GM23338 (cell line): Measurements from ENCODE around the gene QRICH1. TPM values are rescaled to one million over a fixed set of nuclear protein-coding genes. Genes with fewer than 3 reads are reported as not detected.

Experiments
- ATAC-seq: fragments of 200-7000 bp; cut with Tn5 transposase; 3 replicates; pipeline ENCODE4 v1.9.1; 2020
- DNase-seq: peaks from one replicate; pipeline ENCODE4 v3.0.0-alpha.2; 2015; ENCODE audit warnings: low spot score
- H2AFZ ChIP-seq: fragments of 200-600 bp; sonication (generic); 2 replicates; pipeline ENCODE4 v1.8.0; 2016; ENCODE audit warnings: antibody characterized with exemption, mild to moderate bottlenecking, moderate library complexity
- H3F3A ChIP-seq: fragments of 200-600 bp; sonication (generic); replicated peaks from 2 replicates; pipeline ENCODE4 v1.8.0; 2017; ENCODE audit warnings: antibody characterized with exemption, mixed run types, low read depth
- H3K27ac ChIP-seq: fragments of 200-600 bp; sonication (generic); 2 replicates; pipeline ENCODE4 v1.6.1; 2016; ENCODE audit warnings: low read depth
- H3K27me3 ChIP-seq: fragments of 200-600 bp; sonication (generic); 2 replicates; pipeline ENCODE4 v1.8.0; 2016; ENCODE audit warnings: mild to moderate bottlenecking, mixed run types, moderate library complexity; ENCODE audit not compliant: insufficient read depth
- H3K36me3 ChIP-seq: fragments of 200-600 bp; sonication (generic); 2 replicates; pipeline ENCODE4 v1.8.0; 2016; ENCODE audit warnings: mild to moderate bottlenecking; ENCODE audit not compliant: insufficient read depth
- H3K4me1 ChIP-seq: fragments of 200-600 bp; sonication (generic); 2 replicates; pipeline ENCODE4 v1.8.0; 2016; ENCODE audit warnings: mild to moderate bottlenecking, moderate library complexity; ENCODE audit not compliant: insufficient read depth
- H3K4me2 ChIP-seq: fragments of 200-600 bp; sonication (generic); 2 replicates; pipeline ENCODE4 v1.7.1; 2017; ENCODE audit warnings: mixed run types
- H3K4me3 ChIP-seq: fragments of 200-600 bp; sonication (generic); 2 replicates; pipeline ENCODE4 v1.6.1; 2016; ENCODE audit warnings: mixed run types
- H3K79me2 ChIP-seq: fragments of 200-600 bp; sonication (generic); replicated peaks from 2 replicates; pipeline ENCODE4 v1.8.0; 2017; ENCODE audit warnings: mild to moderate bottlenecking; ENCODE audit not compliant: insufficient read depth
- H3K9me2 ChIP-seq: fragments of 200-600 bp; sonication (generic); 2 replicates; pipeline ENCODE4 v1.8.0; 2017; ENCODE audit not compliant: insufficient read depth
- H4K20me1 ChIP-seq: fragments of 200-600 bp; sonication (generic); replicated peaks from 2 replicates; pipeline ENCODE4 v1.8.0; 2017; ENCODE audit warnings: mild to moderate bottlenecking; ENCODE audit not compliant: insufficient read depth
- H3K27ac Mint-ChIP-seq: 2 replicates; pipeline ENCODE4 v1.8.0; 2020; ENCODE audit warnings: inconsistent platforms, mild to moderate bottlenecking, moderate library complexity, mixed read lengths
- H3K27me3 Mint-ChIP-seq: 3 replicates; pipeline ENCODE4 v1.8.0; 2022; ENCODE audit warnings: low read depth, mild to moderate bottlenecking, moderate library complexity, mixed read lengths, inconsistent platforms; ENCODE audit not compliant: insufficient read depth, poor library complexity
- H3K36me3 Mint-ChIP-seq: 3 replicates; pipeline ENCODE4 v1.8.0; 2021; ENCODE audit warnings: low read depth, mild to moderate bottlenecking, inconsistent platforms, moderate library complexity, mixed read lengths
- H3K4me1 Mint-ChIP-seq: 3 replicates; pipeline ENCODE4 v1.8.0; 2020; ENCODE audit warnings: mild to moderate bottlenecking, inconsistent platforms, mixed read lengths
- H3K4me3 Mint-ChIP-seq: 3 replicates; pipeline ENCODE4 v1.8.0; 2021; ENCODE audit warnings: moderate library complexity, mild to moderate bottlenecking, inconsistent platforms, mixed read lengths
- H3K9me3 Mint-ChIP-seq: 3 replicates; pipeline ENCODE4 v1.8.0; 2020; ENCODE audit warnings: moderate library complexity, mild to moderate bottlenecking, inconsistent platforms, mixed read lengths
- CREB1 ChIP-seq: fragments of 250-450 bp; sonication (Bioruptor Pico); IDR thresholded peaks from 2 replicates; pipeline ENCODE4 v1.5.0; 2020; ENCODE audit warnings: low read depth, mild to moderate bottlenecking, moderate library complexity
- EZH2 ChIP-seq: fragments of 200-600 bp; sonication (generic); IDR thresholded peaks from one replicate; pipeline ENCODE4 v1.8.0; 2017; ENCODE audit warnings: antibody characterized with exemption, mild to moderate bottlenecking, low read depth; ENCODE audit not compliant: unreplicated experiment
- EZH2phosphoT487 ChIP-seq: fragments of 200-600 bp; sonication (generic); IDR thresholded peaks from one replicate; pipeline ENCODE4 v1.8.1; 2018; ENCODE audit warnings: antibody characterized with exemption; ENCODE audit not compliant: unreplicated experiment
- JUNB ChIP-seq: IDR thresholded peaks from one replicate; pipeline ENCODE4 v1.6.1; 2016; ENCODE audit warnings: antibody characterized with exemption; ENCODE audit not compliant: unreplicated experiment
- NANOG ChIP-seq: IDR thresholded peaks from 2 replicates; pipeline ENCODE4 v1.6.1; 2016; ENCODE audit warnings: antibody characterized with exemption, borderline replicate concordance
- POLR2AphosphoS5 ChIP-seq: IDR thresholded peaks from 2 replicates; pipeline ENCODE4 v1.6.1; 2016; ENCODE audit warnings: antibody characterized with exemption, low read depth
- STAT1 ChIP-seq: IDR thresholded peaks from one replicate; pipeline ENCODE4 v1.6.1; 2016; ENCODE audit warnings: antibody characterized with exemption; ENCODE audit not compliant: unreplicated experiment
- ZNF114 ChIP-seq: fragments of 250-450 bp; sonication (Bioruptor Pico); IDR thresholded peaks from 2 replicates; pipeline ENCODE4 v1.5.0; 2020; ENCODE audit warnings: mild to moderate bottlenecking, moderate library complexity
- ZNF331 ChIP-seq: fragments of 250-450 bp; sonication (Bioruptor Pico); IDR thresholded peaks from 2 replicates; pipeline ENCODE4 v1.5.0; 2020; ENCODE audit warnings: low read depth, mild to moderate bottlenecking, moderate library complexity
- polyA plus RNA-seq: library from polyadenylated mRNA; unstranded; fragments of >200 nt; fragmentation: Nextera tagmentation; extraction: Ambion mirVana; gene quantifications from 2 replicates; pipeline ENCODE4 v1.2.1, GENCODE V29; 2016
- total RNA-seq: library from RNA; depleted of rRNA; stranded (reverse); fragments of >200 nt; shearing (Covaris generic); gene quantifications from 2 replicates; pipeline ENCODE4 v1.2.3, GENCODE V29; 2014
- TF ChIP-seq, protein P1 (sequence below): fragments of 250-450 bp; sonication (Bioruptor Pico); IDR thresholded peaks from 2 replicates; pipeline ENCODE4 v1.5.0; 2020; ENCODE audit warnings: mild to moderate bottlenecking, moderate library complexity
- TF ChIP-seq, protein P2 (sequence below): IDR thresholded peaks from 2 replicates; pipeline ENCODE4 v1.6.1; 2016; ENCODE audit warnings: antibody characterized with exemption
- TF ChIP-seq, protein P3 (sequence below), 2 experiments: fragments of 200-600 bp in 1 of 2; sonication (generic) in 1 of 2; conservative IDR thresholded peaks; 2 replicates each; pipeline versions ENCODE4 v1.5.1 to v1.6.1; 2016 to 2017; ENCODE audit warnings: antibody characterized with exemption in 2 of 2, low read depth in 2 of 2, mild to moderate bottlenecking in 2 of 2, moderate library complexity in 1 of 2
- TF ChIP-seq, protein P4 (sequence below): IDR thresholded peaks from one replicate; pipeline ENCODE4 v1.6.1; 2018; ENCODE audit warnings: antibody characterized with exemption; ENCODE audit not compliant: unreplicated experiment

The QRICH1 gene
- total and polyA plus RNA-seq, 2 experiments from 2014 or later = 66.9 to 149 TPM

DNA sequence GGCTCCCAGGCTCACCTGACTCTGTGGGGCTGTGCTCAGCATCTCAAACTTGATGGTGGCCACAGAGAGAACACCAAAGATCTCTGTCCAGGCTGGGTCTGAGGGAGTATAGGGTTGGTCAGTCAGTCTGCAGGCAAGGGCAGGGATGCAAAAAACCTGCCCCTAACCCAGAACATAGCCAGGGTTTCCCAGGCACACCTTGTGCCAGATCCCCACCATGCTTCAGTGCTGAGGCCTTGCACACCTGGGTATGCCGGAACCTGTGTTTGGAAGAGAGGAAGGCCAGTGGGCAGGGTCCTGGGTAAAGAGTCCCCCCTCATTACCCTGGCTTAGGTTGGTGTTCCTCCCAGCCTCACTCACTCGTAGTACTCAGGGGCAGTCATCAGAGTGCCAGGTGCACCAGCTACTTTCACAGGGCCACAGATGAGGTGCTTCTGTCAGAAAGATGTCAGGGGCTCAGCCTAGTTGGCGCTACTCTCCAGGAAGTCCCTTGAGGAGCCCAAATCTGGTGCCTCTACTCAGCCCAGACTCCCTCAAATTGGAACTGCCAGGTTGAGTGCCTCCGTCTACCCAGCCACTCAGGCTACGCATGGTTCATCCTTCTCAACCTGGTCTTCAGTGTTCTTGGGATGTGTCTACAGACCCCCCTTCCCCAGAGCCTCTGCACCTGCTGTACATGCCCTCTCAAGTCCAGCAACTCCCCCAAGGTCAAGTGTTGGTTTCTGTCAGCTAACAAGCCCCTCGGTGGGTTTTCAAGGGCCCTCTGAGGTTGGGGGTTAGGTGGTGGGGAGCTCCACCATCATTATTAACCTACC, 77.2 kb downstream of the QRICH1 start:
- Mint-ChIP-seq H3K9me3 (no peaks in the 10 kb centered on the region; the same call in 2 of the 3 replicates), H3K36me3 (peaks cover 54% of the 10 kb centered on the region), H3K27ac (no peak overlapping the region), H3K4me3 (peak overlapping the region; percentile 93), H3K27me3 (peaks cover 23% of the 10 kb centered on the region), H3K4me1 (peaks cover 19% of the 10 kb centered on the region)
- peaks cover 19% of the 10 kb centered on the region; the same call in 1 of the 2 replicates for H3K4me1 ChIP-seq
- peak overlapping the region; percentile 97; the same call in 1 of the 2 replicates for H3K4me3 ChIP-seq
- DNase-seq (no peak), ATAC-seq (no peak)
- H2AFZ ChIP-seq = no peak overlapping the region
- peaks cover 13% of the 10 kb centered on the region for H3K79me2 ChIP-seq
- H3K27ac ChIP-seq = no peak overlapping the region
- peaks cover 36% of the 10 kb centered on the region for H3F3A ChIP-seq
- no peaks in the 10 kb centered on the region for H3K9me2 ChIP-seq
- peak overlapping the region; percentile 99; the same call in 1 of the 2 replicates for H3K4me2 ChIP-seq
- H3K36me3 ChIP-seq = peaks cover 15% of the 10 kb centered on the region
- peaks cover 13% of the 10 kb centered on the region for H4K20me1 ChIP-seq
- TF ChIP-seq NANOG (no peak), STAT1 (no peak), EZH2 (no peak), ZNF331 (CRISPR knock-in tag) (no peak), POLR2AphosphoS5 (no peak), EZH2phosphoT487 (no peak), CREB1 (no peak), JUNB (no peak), ZNF114 (no peak)
- TF ChIP-seq, protein P1, sequence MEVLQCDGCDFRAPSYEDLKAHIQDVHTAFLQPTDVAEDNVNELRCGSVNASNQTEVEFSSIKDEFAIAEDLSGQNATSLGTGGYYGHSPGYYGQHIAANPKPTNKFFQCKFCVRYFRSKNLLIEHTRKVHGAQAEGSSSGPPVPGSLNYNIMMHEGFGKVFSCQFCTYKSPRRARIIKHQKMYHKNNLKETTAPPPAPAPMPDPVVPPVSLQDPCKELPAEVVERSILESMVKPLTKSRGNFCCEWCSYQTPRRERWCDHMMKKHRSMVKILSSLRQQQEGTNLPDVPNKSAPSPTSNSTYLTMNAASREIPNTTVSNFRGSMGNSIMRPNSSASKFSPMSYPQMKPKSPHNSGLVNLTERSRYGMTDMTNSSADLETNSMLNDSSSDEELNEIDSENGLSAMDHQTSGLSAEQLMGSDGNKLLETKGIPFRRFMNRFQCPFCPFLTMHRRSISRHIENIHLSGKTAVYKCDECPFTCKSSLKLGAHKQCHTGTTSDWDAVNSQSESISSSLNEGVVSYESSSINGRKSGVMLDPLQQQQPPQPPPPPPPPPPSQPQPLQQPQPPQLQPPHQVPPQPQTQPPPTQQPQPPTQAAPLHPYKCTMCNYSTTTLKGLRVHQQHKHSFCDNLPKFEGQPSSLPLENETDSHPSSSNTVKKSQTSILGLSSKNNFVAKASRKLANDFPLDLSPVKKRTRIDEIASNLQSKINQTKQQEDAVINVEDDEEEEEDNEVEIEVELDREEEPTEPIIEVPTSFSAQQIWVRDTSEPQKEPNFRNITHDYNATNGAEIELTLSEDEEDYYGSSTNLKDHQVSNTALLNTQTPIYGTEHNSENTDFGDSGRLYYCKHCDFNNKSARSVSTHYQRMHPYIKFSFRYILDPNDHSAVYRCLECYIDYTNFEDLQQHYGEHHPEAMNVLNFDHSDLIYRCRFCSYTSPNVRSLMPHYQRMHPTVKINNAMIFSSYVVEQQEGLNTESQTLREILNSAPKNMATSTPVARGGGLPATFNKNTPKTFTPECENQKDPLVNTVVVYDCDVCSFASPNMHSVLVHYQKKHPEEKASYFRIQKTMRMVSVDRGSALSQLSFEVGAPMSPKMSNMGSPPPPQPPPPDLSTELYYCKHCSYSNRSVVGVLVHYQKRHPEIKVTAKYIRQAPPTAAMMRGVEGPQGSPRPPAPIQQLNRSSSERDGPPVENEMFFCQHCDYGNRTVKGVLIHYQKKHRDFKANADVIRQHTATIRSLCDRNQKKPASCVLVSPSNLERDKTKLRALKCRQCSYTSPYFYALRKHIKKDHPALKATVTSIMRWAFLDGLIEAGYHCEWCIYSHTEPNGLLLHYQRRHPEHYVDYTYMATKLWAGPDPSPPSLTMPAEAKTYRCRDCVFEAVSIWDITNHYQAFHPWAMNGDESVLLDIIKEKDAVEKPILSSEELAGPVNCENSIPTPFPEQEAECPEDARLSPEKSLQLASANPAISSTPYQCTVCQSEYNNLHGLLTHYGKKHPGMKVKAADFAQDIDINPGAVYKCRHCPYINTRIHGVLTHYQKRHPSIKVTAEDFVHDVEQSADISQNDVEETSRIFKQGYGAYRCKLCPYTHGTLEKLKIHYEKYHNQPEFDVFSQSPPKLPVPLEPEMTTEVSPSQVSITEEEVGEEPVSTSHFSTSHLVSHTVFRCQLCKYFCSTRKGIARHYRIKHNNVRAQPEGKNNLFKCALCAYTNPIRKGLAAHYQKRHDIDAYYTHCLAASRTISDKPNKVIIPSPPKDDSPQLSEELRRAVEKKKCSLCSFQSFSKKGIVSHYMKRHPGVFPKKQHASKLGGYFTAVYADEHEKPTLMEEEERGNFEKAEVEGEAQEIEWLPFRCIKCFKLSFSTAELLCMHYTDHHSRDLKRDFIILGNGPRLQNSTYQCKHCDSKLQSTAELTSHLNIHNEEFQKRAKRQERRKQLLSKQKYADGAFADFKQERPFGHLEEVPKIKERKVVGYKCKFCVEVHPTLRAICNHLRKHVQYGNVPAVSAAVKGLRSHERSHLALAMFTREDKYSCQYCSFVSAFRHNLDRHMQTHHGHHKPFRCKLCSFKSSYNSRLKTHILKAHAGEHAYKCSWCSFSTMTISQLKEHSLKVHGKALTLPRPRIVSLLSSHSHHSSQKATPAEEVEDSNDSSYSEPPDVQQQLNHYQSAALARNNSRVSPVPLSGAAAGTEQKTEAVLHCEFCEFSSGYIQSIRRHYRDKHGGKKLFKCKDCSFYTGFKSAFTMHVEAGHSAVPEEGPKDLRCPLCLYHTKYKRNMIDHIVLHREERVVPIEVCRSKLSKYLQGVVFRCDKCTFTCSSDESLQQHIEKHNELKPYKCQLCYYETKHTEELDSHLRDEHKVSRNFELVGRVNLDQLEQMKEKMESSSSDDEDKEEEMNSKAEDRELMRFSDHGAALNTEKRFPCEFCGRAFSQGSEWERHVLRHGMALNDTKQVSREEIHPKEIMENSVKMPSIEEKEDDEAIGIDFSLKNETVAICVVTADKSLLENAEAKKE (CRISPR knock-in tag) = no peak
- TF ChIP-seq, protein P2, sequence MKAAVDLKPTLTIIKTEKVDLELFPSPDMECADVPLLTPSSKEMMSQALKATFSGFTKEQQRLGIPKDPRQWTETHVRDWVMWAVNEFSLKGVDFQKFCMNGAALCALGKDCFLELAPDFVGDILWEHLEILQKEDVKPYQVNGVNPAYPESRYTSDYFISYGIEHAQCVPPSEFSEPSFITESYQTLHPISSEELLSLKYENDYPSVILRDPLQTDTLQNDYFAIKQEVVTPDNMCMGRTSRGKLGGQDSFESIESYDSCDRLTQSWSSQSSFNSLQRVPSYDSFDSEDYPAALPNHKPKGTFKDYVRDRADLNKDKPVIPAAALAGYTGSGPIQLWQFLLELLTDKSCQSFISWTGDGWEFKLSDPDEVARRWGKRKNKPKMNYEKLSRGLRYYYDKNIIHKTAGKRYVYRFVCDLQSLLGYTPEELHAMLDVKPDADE = no peak
- TF ChIP-seq, protein P3, sequence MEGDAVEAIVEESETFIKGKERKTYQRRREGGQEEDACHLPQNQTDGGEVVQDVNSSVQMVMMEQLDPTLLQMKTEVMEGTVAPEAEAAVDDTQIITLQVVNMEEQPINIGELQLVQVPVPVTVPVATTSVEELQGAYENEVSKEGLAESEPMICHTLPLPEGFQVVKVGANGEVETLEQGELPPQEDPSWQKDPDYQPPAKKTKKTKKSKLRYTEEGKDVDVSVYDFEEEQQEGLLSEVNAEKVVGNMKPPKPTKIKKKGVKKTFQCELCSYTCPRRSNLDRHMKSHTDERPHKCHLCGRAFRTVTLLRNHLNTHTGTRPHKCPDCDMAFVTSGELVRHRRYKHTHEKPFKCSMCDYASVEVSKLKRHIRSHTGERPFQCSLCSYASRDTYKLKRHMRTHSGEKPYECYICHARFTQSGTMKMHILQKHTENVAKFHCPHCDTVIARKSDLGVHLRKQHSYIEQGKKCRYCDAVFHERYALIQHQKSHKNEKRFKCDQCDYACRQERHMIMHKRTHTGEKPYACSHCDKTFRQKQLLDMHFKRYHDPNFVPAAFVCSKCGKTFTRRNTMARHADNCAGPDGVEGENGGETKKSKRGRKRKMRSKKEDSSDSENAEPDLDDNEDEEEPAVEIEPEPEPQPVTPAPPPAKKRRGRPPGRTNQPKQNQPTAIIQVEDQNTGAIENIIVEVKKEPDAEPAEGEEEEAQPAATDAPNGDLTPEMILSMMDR (conservative IDR thresholded peaks at IDR 0.05; ENCODE audit: low read depth in 2 of 2) = no peak
- TF ChIP-seq, protein P4, sequence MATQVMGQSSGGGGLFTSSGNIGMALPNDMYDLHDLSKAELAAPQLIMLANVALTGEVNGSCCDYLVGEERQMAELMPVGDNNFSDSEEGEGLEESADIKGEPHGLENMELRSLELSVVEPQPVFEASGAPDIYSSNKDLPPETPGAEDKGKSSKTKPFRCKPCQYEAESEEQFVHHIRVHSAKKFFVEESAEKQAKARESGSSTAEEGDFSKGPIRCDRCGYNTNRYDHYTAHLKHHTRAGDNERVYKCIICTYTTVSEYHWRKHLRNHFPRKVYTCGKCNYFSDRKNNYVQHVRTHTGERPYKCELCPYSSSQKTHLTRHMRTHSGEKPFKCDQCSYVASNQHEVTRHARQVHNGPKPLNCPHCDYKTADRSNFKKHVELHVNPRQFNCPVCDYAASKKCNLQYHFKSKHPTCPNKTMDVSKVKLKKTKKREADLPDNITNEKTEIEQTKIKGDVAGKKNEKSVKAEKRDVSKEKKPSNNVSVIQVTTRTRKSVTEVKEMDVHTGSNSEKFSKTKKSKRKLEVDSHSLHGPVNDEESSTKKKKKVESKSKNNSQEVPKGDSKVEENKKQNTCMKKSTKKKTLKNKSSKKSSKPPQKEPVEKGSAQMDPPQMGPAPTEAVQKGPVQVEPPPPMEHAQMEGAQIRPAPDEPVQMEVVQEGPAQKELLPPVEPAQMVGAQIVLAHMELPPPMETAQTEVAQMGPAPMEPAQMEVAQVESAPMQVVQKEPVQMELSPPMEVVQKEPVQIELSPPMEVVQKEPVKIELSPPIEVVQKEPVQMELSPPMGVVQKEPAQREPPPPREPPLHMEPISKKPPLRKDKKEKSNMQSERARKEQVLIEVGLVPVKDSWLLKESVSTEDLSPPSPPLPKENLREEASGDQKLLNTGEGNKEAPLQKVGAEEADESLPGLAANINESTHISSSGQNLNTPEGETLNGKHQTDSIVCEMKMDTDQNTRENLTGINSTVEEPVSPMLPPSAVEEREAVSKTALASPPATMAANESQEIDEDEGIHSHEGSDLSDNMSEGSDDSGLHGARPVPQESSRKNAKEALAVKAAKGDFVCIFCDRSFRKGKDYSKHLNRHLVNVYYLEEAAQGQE = no peak
- H3K27me3 ChIP-seq = no peaks in the 10 kb centered on the region
